SK-N-SH (cell line): ENCODE results near the gene BIN2. TPM values are rescaled to one million over a fixed set of nuclear protein-coding genes. Genes with fewer than 3 reads are reported as not detected.

Source experiments
- CTCF ChIA-PET: fragments of 300-600, 350-600 bp; formaldehyde crosslinking; extraction: SDS; loops from one replicate; lab custom pipeline; 2021; lab: Yijun Ruan, JAX
- POLR2A ChIA-PET: fragments of 350-600 bp; sonication (Branson Sonifier 250); formaldehyde crosslinking; extraction: SDS; loops from one replicate; lab custom pipeline; 2020; ENCODE audit warnings: antibody characterized with exemption, inconsistent platforms; lab: Yijun Ruan, JAX
- DNase-seq: peaks from one replicate; pipeline ENCODE4 v3.0.0; 2012
- H2AFZ ChIP-seq: fragments of 200-600 bp; sonication (generic); 2 replicates; pipeline ENCODE4 v1.8.1; 2016; ENCODE audit warnings: antibody characterized with exemption, mild to moderate bottlenecking, low read depth
- H3F3A ChIP-seq: fragments of 200-600 bp; sonication (generic); replicated peaks from 2 replicates; pipeline ENCODE3; 2016; ENCODE audit warnings: antibody characterized with exemption, mild to moderate bottlenecking; ENCODE audit not compliant: insufficient read depth
- H3K27ac ChIP-seq, 2 experiments: fragments of 200-500 bp in 1 of 2; fragments of 200-600 bp in 1 of 2; sonication (Bioruptor generic) in 1 of 2; sonication (generic), shearing (Covaris generic) in 1 of 2; 2 replicates each; pipeline versions ENCODE4 v1.5.1 to v1.6.1; 2014 to 2016; ENCODE audit warnings: low read depth in 2 of 2, inconsistent platforms in 1 of 2, low read length in 1 of 2, mild to moderate bottlenecking in 1 of 2, mixed read lengths in 1 of 2
- H3K27me3 ChIP-seq: fragments of 200-600 bp; sonication (generic), shearing (Covaris generic); 2 replicates; pipeline ENCODE4 v1.6.1; 2016; ENCODE audit warnings: mixed run types; ENCODE audit not compliant: insufficient read depth
- H3K36me3 ChIP-seq, 2 experiments: fragments of 200-500 bp in 1 of 2; fragments of 200-600 bp in 1 of 2; sonication (Bioruptor generic) in 1 of 2; sonication (generic) in 1 of 2; replicated peaks in 1 of 2; 2 replicates each; pipeline versions ENCODE3 to v1.5.1; 2014 to 2016; ENCODE audit warnings: low read length in 1 of 2, mild to moderate bottlenecking in 1 of 2; ENCODE audit not compliant: insufficient read depth in 2 of 2, control insufficient read depth in 1 of 2
- H3K4me1 ChIP-seq, 2 experiments: fragments of 200-500 bp in 1 of 2; fragments of 200-600 bp in 1 of 2; sonication (Bioruptor generic) in 1 of 2; sonication (generic), shearing (Covaris generic) in 1 of 2; 2 replicates each; pipeline versions ENCODE4 v1.5.1 to v1.6.1; 2014 to 2016; ENCODE audit warnings: low read depth in 1 of 2, low read length in 1 of 2, mixed run types in 1 of 2; ENCODE audit not compliant: insufficient read depth in 2 of 2, control insufficient read depth in 1 of 2
- H3K4me2 ChIP-seq: fragments of 200-600 bp; sonication (generic), shearing (Covaris generic); 2 replicates; pipeline ENCODE4 v1.6.1; 2017; ENCODE audit warnings: mixed run types
- H3K4me3 ChIP-seq, 2 experiments: fragments of 200-500 bp in 1 of 2; fragments of 200-600 bp in 1 of 2; sonication (Bioruptor generic) in 1 of 2; sonication (generic), shearing (Covaris generic) in 1 of 2; 2 replicates each; pipeline versions ENCODE4 v1.5.1 to v1.8.1; 2014 to 2016; ENCODE audit warnings: low read depth in 2 of 2, inconsistent platforms in 1 of 2, low read length in 1 of 2, mild to moderate bottlenecking in 1 of 2, mixed read lengths in 1 of 2, moderate library complexity in 1 of 2
- H3K79me2 ChIP-seq: fragments of 200-600 bp; sonication (generic); 2 replicates; pipeline ENCODE4 v1.8.1; 2017; ENCODE audit warnings: mild to moderate bottlenecking; ENCODE audit not compliant: insufficient read depth
- H3K9ac ChIP-seq: fragments of 200-600 bp; sonication (generic); 2 replicates; pipeline ENCODE4 v1.6.1; 2017; ENCODE audit warnings: mixed run types
- H3K9me2 ChIP-seq: fragments of 200-600 bp; sonication (generic); 2 replicates; pipeline ENCODE4 v1.6.1; 2017; ENCODE audit warnings: mixed run types
- H3K9me3 ChIP-seq: fragments of 200-600 bp; sonication (generic); 2 replicates; pipeline ENCODE4 v1.6.1; 2017; ENCODE audit warnings: mixed run types, mild to moderate bottlenecking, moderate library complexity
- H4K20me1 ChIP-seq: fragments of 200-600 bp; sonication (generic); 2 replicates; pipeline ENCODE4 v1.6.1; 2017; ENCODE audit warnings: mild to moderate bottlenecking, mixed run types; ENCODE audit not compliant: insufficient read depth
- EZH2phosphoT487 ChIP-seq: fragments of 200-600 bp; sonication (generic); IDR thresholded peaks from 2 replicates; pipeline ENCODE4 v1.6.1; 2017; ENCODE audit warnings: low read depth, mixed run types, mild to moderate bottlenecking, antibody characterized with exemption, moderate library complexity, borderline replicate concordance
- FOXJ3 ChIP-seq: sonication (generic); formaldehyde crosslinking; IDR thresholded peaks from 2 replicates; pipeline ENCODE4 v1.5.1; 2020; ENCODE audit warnings: mild to moderate bottlenecking, missing genetic modification reagents
- FOXM1 ChIP-seq: IDR thresholded peaks from 2 replicates; pipeline ENCODE4 v1.4.0; 2012; ENCODE audit warnings: low read depth, mild to moderate bottlenecking
- GABPA ChIP-seq: IDR thresholded peaks from 2 replicates; pipeline ENCODE4 v1.4.0; 2012; ENCODE audit warnings: low read depth, mild to moderate bottlenecking
- GATA2 ChIP-seq: sonication (generic); formaldehyde crosslinking; IDR thresholded peaks from 2 replicates; pipeline ENCODE4 v1.5.0; 2020; ENCODE audit warnings: mild to moderate bottlenecking, missing genetic modification reagents
- MEF2A ChIP-seq: IDR thresholded peaks from 2 replicates; pipeline ENCODE4 v1.4.0; 2012; ENCODE audit warnings: low read depth, borderline replicate concordance
- NFIC ChIP-seq: IDR thresholded peaks from 2 replicates; pipeline ENCODE4 v1.4.0; 2012; ENCODE audit warnings: borderline replicate concordance
- POLR2AphosphoS5 ChIP-seq: IDR thresholded peaks from 2 replicates; pipeline ENCODE4 v1.6.1; 2012; ENCODE audit warnings: low read depth, low read length
- RAD21 ChIP-seq: IDR thresholded peaks from 2 replicates; pipeline ENCODE4 v1.6.1; 2012; ENCODE audit warnings: mild to moderate bottlenecking, low read length
- RCOR1 ChIP-seq: fragments of 150-350 bp; IDR thresholded peaks from 2 replicates; pipeline ENCODE4 v1.6.1; 2017; ENCODE audit warnings: antibody characterized with exemption, low read length
- RFX5 ChIP-seq: IDR thresholded peaks from 2 replicates; pipeline ENCODE4 v1.6.1; 2012; ENCODE audit warnings: mild to moderate bottlenecking, improper control_type of control experiment, low read length
- SIN3A ChIP-seq: IDR thresholded peaks from 2 replicates; pipeline ENCODE4 v1.6.1; 2012; ENCODE audit warnings: low read depth, mild to moderate bottlenecking, low read length, moderate library complexity, borderline replicate concordance
- SMC3 ChIP-seq: IDR thresholded peaks from 2 replicates; pipeline ENCODE4 v1.6.1; 2012; ENCODE audit warnings: low read depth, low read length, improper control_type of control experiment
- TEAD4 ChIP-seq: IDR thresholded peaks from 2 replicates; pipeline ENCODE4 v1.4.0; 2012; ENCODE audit warnings: mild to moderate bottlenecking, borderline replicate concordance; ENCODE audit not compliant: insufficient read depth
- WGBS: methylation state at CpG from one replicate; pipeline ENCODE4 v1.1.6; 2017; ENCODE audit warnings: low lambda C conversion rate; 5-methylcytosine and 5-hydroxymethylcytosine counted together
- polyA plus RNA-seq, 3 experiments: library from polyadenylated mRNA; depleted of rRNA; stranded (reverse); fragments of >200 nt; gene quantifications; 2 replicates each; pipeline ENCODE4 v1.2.3, GENCODE V29; 2012
- TF ChIP-seq, protein P1 (sequence below): fragments of 150-350 bp; IDR thresholded peaks from 2 replicates; pipeline ENCODE4 v1.6.1; 2017; ENCODE audit warnings: antibody characterized with exemption, low read length, low read depth, borderline replicate concordance
- TF ChIP-seq, protein P2 (sequence below): fragments of 150-350 bp; IDR thresholded peaks from 2 replicates; pipeline ENCODE4 v1.6.1; 2016; ENCODE audit warnings: mild to moderate bottlenecking, low read depth, low read length
- TF ChIP-seq, protein P3 (sequence below): IDR thresholded peaks from 2 replicates; pipeline ENCODE4; 2012

BIN2 gene
- polyA plus RNA-seq, 1 of the 3 experiments (the other 2 are of a cell fraction) = not detected

DNA sequence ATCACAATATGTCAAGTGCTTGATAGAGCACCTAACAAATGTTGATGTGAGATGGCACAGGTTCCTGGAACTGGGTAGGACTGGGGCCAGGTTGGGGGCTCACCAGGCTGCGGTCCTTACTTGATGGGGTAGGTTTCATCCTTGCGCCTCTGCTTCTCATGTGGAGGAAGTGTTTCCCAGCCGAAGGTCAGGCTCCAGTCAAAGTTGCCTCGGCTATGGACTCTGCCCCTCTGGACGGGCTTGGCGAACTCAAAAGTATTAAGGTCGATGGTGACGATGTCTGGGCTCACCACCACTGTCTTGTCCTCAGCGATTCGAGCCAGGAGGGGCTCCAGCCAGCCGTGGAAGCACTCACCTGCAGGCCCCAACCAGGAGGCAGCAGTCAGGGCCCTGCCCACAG lies 40.0 kb upstream of the BIN2 start (continued):
- no peak for TF ChIP-seq GATA2 (CRISPR knock-in tag)
- no peak for TF ChIP-seq RFX5

DNA sequence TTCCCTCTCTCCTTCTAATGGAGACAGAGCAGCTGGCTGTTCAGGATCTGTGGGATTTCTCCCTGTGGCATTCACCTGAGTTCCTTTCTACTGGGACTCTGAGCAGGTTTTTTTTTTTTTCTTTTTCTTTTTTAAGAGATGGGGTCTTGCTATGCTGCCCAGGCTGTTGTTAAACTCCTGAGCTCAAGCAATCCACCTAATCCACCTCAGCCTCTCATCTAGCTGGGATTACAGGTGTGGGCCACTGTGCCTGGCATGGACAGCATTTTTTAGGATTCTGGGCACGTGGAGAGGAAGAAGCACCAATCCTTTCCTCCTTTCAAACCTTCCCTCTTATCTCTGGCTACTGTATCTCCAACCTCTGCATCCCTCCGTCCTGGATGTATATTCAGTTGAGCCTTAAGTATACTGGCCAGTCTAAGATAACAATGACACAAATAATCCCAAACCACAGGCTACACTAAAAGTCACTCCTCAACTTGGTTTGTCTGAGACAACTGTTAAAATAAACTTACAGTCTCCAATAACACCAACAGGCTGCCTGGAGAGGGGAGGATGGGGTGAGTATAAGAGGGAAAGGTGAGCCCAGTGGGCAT lies 38.9 kb upstream of the BIN2 start:
- H3F3A ChIP-seq = no peaks in the 10 kb centered on the region
- no peak overlapping the region for H3K4me3 ChIP-seq
- no peaks in the 10 kb centered on the region for H3K9me3 ChIP-seq
- no peak overlapping the region for H3K4me2 ChIP-seq
- no peak overlapping the region for H3K27ac ChIP-seq
- no peaks in the 10 kb centered on the region for H3K79me2 ChIP-seq
- H3K9ac ChIP-seq = no peak overlapping the region
- H3K4me1 ChIP-seq = peaks cover 0 to 9% of the 10 kb centered on the region in 2 experiments; a peak in 1 of 4 replicates
- H3K9me2 ChIP-seq = no peaks in the 10 kb centered on the region
- no peak overlapping the region for H2AFZ ChIP-seq
- no peak for DNase-seq
- no peaks in the 10 kb centered on the region for H4K20me1 ChIP-seq
- no peaks in the 10 kb centered on the region for H3K27me3 ChIP-seq
- 58% methylated on average over 2 of the region's 2 CpGs for WGBS
- POLR2A ChIA-PET = no interaction called here
- no peak for TF ChIP-seq EZH2phosphoT487
- TF ChIP-seq TEAD4 = no peak
- no peak for TF ChIP-seq FOXJ3 (CRISPR knock-in tag)
- TF ChIP-seq, protein P1, sequence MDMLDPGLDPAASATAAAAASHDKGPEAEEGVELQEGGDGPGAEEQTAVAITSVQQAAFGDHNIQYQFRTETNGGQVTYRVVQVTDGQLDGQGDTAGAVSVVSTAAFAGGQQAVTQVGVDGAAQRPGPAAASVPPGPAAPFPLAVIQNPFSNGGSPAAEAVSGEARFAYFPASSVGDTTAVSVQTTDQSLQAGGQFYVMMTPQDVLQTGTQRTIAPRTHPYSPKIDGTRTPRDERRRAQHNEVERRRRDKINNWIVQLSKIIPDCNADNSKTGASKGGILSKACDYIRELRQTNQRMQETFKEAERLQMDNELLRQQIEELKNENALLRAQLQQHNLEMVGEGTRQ = no peak
- TF ChIP-seq GATA2 (CRISPR knock-in tag) = no peak
- TF ChIP-seq GABPA = no peak
- no peak for TF ChIP-seq NFIC
- TF ChIP-seq MEF2A = no peak
- no peak for TF ChIP-seq RCOR1
- TF ChIP-seq, protein P2, sequence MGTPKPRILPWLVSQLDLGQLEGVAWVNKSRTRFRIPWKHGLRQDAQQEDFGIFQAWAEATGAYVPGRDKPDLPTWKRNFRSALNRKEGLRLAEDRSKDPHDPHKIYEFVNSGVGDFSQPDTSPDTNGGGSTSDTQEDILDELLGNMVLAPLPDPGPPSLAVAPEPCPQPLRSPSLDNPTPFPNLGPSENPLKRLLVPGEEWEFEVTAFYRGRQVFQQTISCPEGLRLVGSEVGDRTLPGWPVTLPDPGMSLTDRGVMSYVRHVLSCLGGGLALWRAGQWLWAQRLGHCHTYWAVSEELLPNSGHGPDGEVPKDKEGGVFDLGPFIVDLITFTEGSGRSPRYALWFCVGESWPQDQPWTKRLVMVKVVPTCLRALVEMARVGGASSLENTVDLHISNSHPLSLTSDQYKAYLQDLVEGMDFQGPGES = no peak
- no peak for TF ChIP-seq FOXM1
- TF ChIP-seq RFX5 = no peak
- no peak for TF ChIP-seq POLR2AphosphoS5
- no peak for TF ChIP-seq SIN3A
- no peak for TF ChIP-seq RAD21
- TF ChIP-seq SMC3 = no peak
- TF ChIP-seq, protein P3, sequence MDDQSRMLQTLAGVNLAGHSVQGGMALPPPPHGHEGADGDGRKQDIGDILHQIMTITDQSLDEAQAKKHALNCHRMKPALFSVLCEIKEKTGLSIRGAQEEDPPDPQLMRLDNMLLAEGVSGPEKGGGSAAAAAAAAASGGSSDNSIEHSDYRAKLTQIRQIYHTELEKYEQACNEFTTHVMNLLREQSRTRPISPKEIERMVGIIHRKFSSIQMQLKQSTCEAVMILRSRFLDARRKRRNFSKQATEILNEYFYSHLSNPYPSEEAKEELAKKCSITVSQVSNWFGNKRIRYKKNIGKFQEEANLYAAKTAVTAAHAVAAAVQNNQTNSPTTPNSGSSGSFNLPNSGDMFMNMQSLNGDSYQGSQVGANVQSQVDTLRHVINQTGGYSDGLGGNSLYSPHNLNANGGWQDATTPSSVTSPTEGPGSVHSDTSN = no peak
- CTCF ChIA-PET = interaction anchor here (1.3 to 2.3 kb wide), 3 partner anchors 9 to 12 kb away, joined by 4 to 5 read pairs (median 4); no protein-coding TSS in a partner anchor
- H3K36me3 ChIP-seq = no peaks in the 10 kb centered on the region
